SW 1271 (cell line): ENCODE data around the gene TBC1D32.
"Not testable (repeated sequence)": the region's sequence is repeated elsewhere in the genome, so short reads cannot be mapped to it uniquely, and the experiment has no call there.

Experiments
- DNase-seq, 2 experiments: peaks; one replicate each; lab custom pipeline; 2025; lab: John Stamatoyannopoulos, UW

The TBC1D32 gene

GRCh38 chr6:121124600-121124999, 209.7 kb downstream of the TBC1D32 start:
- DNase-seq, result no peak

- no peak for DNase-seq
These were observed 221.9 kb downstream of the TBC1D32 start for GRCh38 chr6:121112356-121112755.

- no peak for DNase-seq
These were observed 223.5 kb downstream of the TBC1D32 start for GRCh38 chr6:121110733-121111132.

GRCh38 chr6:121106962-121107361, 227.3 kb downstream of the TBC1D32 start:
- DNase-seq, result no peak

GRCh38 chr6:121105461-121105860, 228.8 kb downstream of the TBC1D32 start:
- DNase-seq, result no peak

- DNase-seq, result no peak
These were observed 240.4 kb downstream of the TBC1D32 start for GRCh38 chr6:121093928-121094327.

GRCh38 chr6:121090492-121090891, 243.8 kb downstream of the TBC1D32 start:
- no peak for DNase-seq

- no peak for DNase-seq
These were observed 247.4 kb downstream of the TBC1D32 start for GRCh38 chr6:121086876-121087275.

- DNase-seq, result no peak
These were observed 258.2 kb downstream of the TBC1D32 start for GRCh38 chr6:121076119-121076518.

GRCh38 chr6:121068749-121069148, 265.5 kb downstream of the TBC1D32 start:
- DNase-seq, result not testable (repeated sequence)

- no peak for DNase-seq
These were observed 266.9 kb downstream of the TBC1D32 start for GRCh38 chr6:121067381-121067780.

GRCh38 chr6:121064345-121064744, 269.9 kb downstream of the TBC1D32 start:
- no peak for DNase-seq

GRCh38 chr6:121055572-121056163, 278.6 kb downstream of the TBC1D32 start:
- DNase-seq, result peak in 1 of 2 experiments; percentile 61

GRCh38 chr6:121048593-121048992, 285.7 kb downstream of the TBC1D32 start:
- not testable (repeated sequence) for DNase-seq

- not testable (repeated sequence) for DNase-seq
These were observed 289.4 kb downstream of the TBC1D32 start for GRCh38 chr6:121044905-121045304.

- DNase-seq, result not testable (repeated sequence)
These were observed 290.6 kb downstream of the TBC1D32 start for GRCh38 chr6:121043706-121044105.

GRCh38 chr6:121043211-121043610, 291.1 kb downstream of the TBC1D32 start:
- not testable (repeated sequence) for DNase-seq

- no peak for DNase-seq
These were observed 291.5 kb downstream of the TBC1D32 start for GRCh38 chr6:121042766-121043165.

GRCh38 chr6:121040831-121041230, 293.4 kb downstream of the TBC1D32 start:
- DNase-seq, result no peak

- DNase-seq, result no peak
These were observed 301.2 kb downstream of the TBC1D32 start for GRCh38 chr6:121033091-121033490.

GRCh38 chr6:121032268-121033006, 301.8 kb downstream of the TBC1D32 start:
- no peak for DNase-seq
